ENCODE results near the gene CD69.

The CD69 gene

GRCh38 chr12:9741726-9742125 is 19.0 kb downstream of the CD69 start:
- no peak for TF ChIP-seq CTCF (IDR thresholded peaks at IDR 0.05)

- no peak for TF ChIP-seq CTCF (IDR thresholded peaks at IDR 0.05)
Observed at GRCh38 chr12:9740106-9740750, 20.5 kb downstream of the CD69 start.

- TF ChIP-seq CTCF (IDR thresholded peaks at IDR 0.05): no peak
Observed at GRCh38 chr12:9736936-9737705, 23.6 kb downstream of the CD69 start.

GRCh38 chr12:9735601-9736000 is 25.1 kb downstream of the CD69 start:
- TF ChIP-seq CTCF (IDR thresholded peaks at IDR 0.05): no peak

- no peak for TF ChIP-seq CTCF (IDR thresholded peaks at IDR 0.05)
Observed at GRCh38 chr12:9732921-9733461, 27.7 kb downstream of the CD69 start, which contains the start of gene CLECL1. CLECL1 (minus strand) TSS chr12:9733097.

- no peak for TF ChIP-seq CTCF (IDR thresholded peaks at IDR 0.05)
Observed at GRCh38 chr12:9731797-9732196, 28.9 kb downstream of the CD69 start.

- no peak for TF ChIP-seq CTCF (IDR thresholded peaks at IDR 0.05)
Observed at GRCh38 chr12:9731393-9731792, 29.3 kb downstream of the CD69 start.
